ENCODE results near the gene OR10G7. TPM values are rescaled to one million over a fixed set of nuclear protein-coding genes. Genes with fewer than 3 reads are reported as not detected.

OR10G7 gene
- total RNA-seq, 1 donor from 2014 or later, result not detected

- TF ChIP-seq CTCF (IDR thresholded peaks at IDR 0.05; ENCODE audit: partially characterized antibody, unreplicated experiment), result no peak
- no peaks in the 10 kb centered on the region for H3K36me3 Mint-ChIP-seq (ENCODE audit: unreplicated experiment)
- H3K4me3 Mint-ChIP-seq (ENCODE audit: unreplicated experiment), result no peak within 1 kb of the TSS
- H3K27ac Mint-ChIP-seq (ENCODE audit: unreplicated experiment), result no peak within 1 kb of the TSS
- H3K4me1 Mint-ChIP-seq (ENCODE audit: low read depth, unreplicated experiment), result no peaks in the 10 kb centered on the region
- no peak for DNase-seq
- H3K9me3 Mint-ChIP-seq (ENCODE audit: unreplicated experiment), result no peaks in the 10 kb centered on the region
- H3K27me3 Mint-ChIP-seq (ENCODE audit: unreplicated experiment), result no peaks in the 10 kb centered on the region
Observed at GRCh38 chr11:124012697-124013096, 28.4 kb downstream of the OR10G7 start, which contains the start of gene OR10G4. OR10G4 (plus strand) TSS chr11:124012997; CDS start chr11:124015575, 2,578 bp downstream.

GRCh38 chr11:123995119-123995518 is 46.0 kb downstream of the OR10G7 start, which contains the start of gene OR10G6:
OR10G6 (minus strand) TSS chr11:123995161; CDS start chr11:123995161, 0 bp downstream.
- Mint-ChIP-seq H3K9me3 (ENCODE audit: unreplicated experiment) (no peaks in the 10 kb centered on the region), H3K4me1 (ENCODE audit: low read depth, unreplicated experiment) (no peaks in the 10 kb centered on the region), H3K27me3 (ENCODE audit: unreplicated experiment) (no peaks in the 10 kb centered on the region), H3K27ac (ENCODE audit: unreplicated experiment) (no peak within 1 kb of the TSS), H3K36me3 (ENCODE audit: unreplicated experiment) (no peaks in the 10 kb centered on the region), H3K4me3 (ENCODE audit: unreplicated experiment) (no peak within 1 kb of the TSS)
- TF ChIP-seq CTCF (IDR thresholded peaks at IDR 0.05; ENCODE audit: partially characterized antibody, unreplicated experiment), result no peak
- no peak for DNase-seq

Other genes with a start within 250 kb of the OR10G7 start
- gene OR6M1, start 235.0 kb downstream of the OR10G7 start, total RNA-seq (ENCODE audit: unreplicated experiment), result not detected
- not detected for gene TMEM225, start 155.7 kb downstream of the OR10G7 start, total RNA-seq (ENCODE audit: unreplicated experiment)
- gene OR8D4, start 139.2 kb downstream of the OR10G7 start, total RNA-seq (ENCODE audit: unreplicated experiment), result not detected
- gene OR4D5, start 101.7 kb downstream of the OR10G7 start, total RNA-seq (ENCODE audit: unreplicated experiment), result not detected
- gene OR6T1, start 97.5 kb downstream of the OR10G7 start, total RNA-seq (ENCODE audit: unreplicated experiment), result not detected
- gene OR10S1, start 63.5 kb downstream of the OR10G7 start, total RNA-seq (ENCODE audit: unreplicated experiment), result not detected
- not detected for gene OR10G6, start 46.2 kb downstream of the OR10G7 start, total RNA-seq (ENCODE audit: unreplicated experiment)
- not detected for gene OR10G4, start 28.3 kb downstream of the OR10G7 start, total RNA-seq (ENCODE audit: unreplicated experiment)
- not detected for gene OR10G9, start 18.3 kb downstream of the OR10G7 start, total RNA-seq (ENCODE audit: unreplicated experiment)
- not detected for gene OR10G8, start 14.5 kb downstream of the OR10G7 start, total RNA-seq (ENCODE audit: unreplicated experiment)
- 2.6 TPM for gene VWA5A, start 74.1 kb upstream of the OR10G7 start, total RNA-seq (ENCODE audit: unreplicated experiment)
- 0.29 TPM for gene OR10D3, start 142.0 kb upstream of the OR10G7 start, total RNA-seq (ENCODE audit: unreplicated experiment)
- gene OR8G1, start 199.8 kb upstream of the OR10G7 start, total RNA-seq (ENCODE audit: unreplicated experiment), result not detected
- gene OR8G5, start 215.1 kb upstream of the OR10G7 start, total RNA-seq (ENCODE audit: unreplicated experiment), result not detected

Data from glutamatergic neuron (in vitro differentiated cells).